IPS-15b (cell line): Measurements from ENCODE around the gene COG4.
A peak's percentile ranks its signal among the peaks of the same experiment; 100 is the strongest.

Experiments
- H3K27me3 ChIP-seq: one replicate; pipeline ENCODE4 v1.6.1; 2013; ENCODE audit warnings: low read length; ENCODE audit not compliant: control insufficient read depth, insufficient read depth
- H3K36me3 ChIP-seq: one replicate; pipeline ENCODE4 v1.6.1; 2013; ENCODE audit warnings: low read length; ENCODE audit not compliant: control insufficient read depth, insufficient read depth
- H3K4me1 ChIP-seq: one replicate; pipeline ENCODE4 v1.6.1; 2013; ENCODE audit warnings: mild to moderate bottlenecking, low read length; ENCODE audit not compliant: control insufficient read depth, insufficient read depth
- H3K4me3 ChIP-seq: one replicate; pipeline ENCODE4 v1.5.1; 2013; ENCODE audit warnings: low read depth, low read length
- H3K9ac ChIP-seq: one replicate; pipeline ENCODE4 v1.6.1; 2013; ENCODE audit warnings: low read depth, mild to moderate bottlenecking, low read length
- H3K9me3 ChIP-seq: one replicate; pipeline ENCODE4 v1.6.1; 2013; ENCODE audit warnings: mild to moderate bottlenecking, low read length; ENCODE audit not compliant: control insufficient read depth, insufficient read depth

Gene COG4

GRCh38 chr16:70523076-70523742 lies at the start of gene COG4:
Gene COG4 (minus strand): TSS chr16:70523554. CDS start chr16:70523543, 11 bp downstream.
- Histone ChIP-seq H3K4me1 (peaks cover 5% of the 10 kb centered on the region), H3K4me3 (peak within 1 kb of the TSS; percentile 82), H3K27me3 (no peaks in the 10 kb centered on the region), H3K9ac (peak within 1 kb of the TSS; percentile 100), H3K9me3 (no peaks in the 10 kb centered on the region), H3K36me3 (peaks cover 10% of the 10 kb centered on the region)

- H3K36me3 ChIP-seq = peaks cover 63% of the 10 kb centered on the region
- H3K4me1 ChIP-seq = no peaks in the 10 kb centered on the region
- no peaks in the 10 kb centered on the region for H3K9me3 ChIP-seq
- H3K4me3 ChIP-seq = no peak overlapping the region
- no peaks in the 10 kb centered on the region for H3K27me3 ChIP-seq
- H3K9ac ChIP-seq = no peak overlapping the region
Observed at GRCh38 chr16:70572926-70573270, 49.5 kb upstream of the COG4 start.

- no peaks in the 10 kb centered on the region for H3K4me1 ChIP-seq
- no peak overlapping the region for H3K4me3 ChIP-seq
- H3K36me3 ChIP-seq = peaks cover 64% of the 10 kb centered on the region
- no peaks in the 10 kb centered on the region for H3K9me3 ChIP-seq
- no peak overlapping the region for H3K9ac ChIP-seq
- H3K27me3 ChIP-seq = no peaks in the 10 kb centered on the region
Observed at GRCh38 chr16:70572050-70572925, 48.9 kb upstream of the COG4 start.

- no peak overlapping the region for H3K9ac ChIP-seq
- H3K36me3 ChIP-seq = peaks cover 71% of the 10 kb centered on the region
- no peaks in the 10 kb centered on the region for H3K9me3 ChIP-seq
- H3K4me1 ChIP-seq = no peaks in the 10 kb centered on the region
- no peak overlapping the region for H3K4me3 ChIP-seq
- no peaks in the 10 kb centered on the region for H3K27me3 ChIP-seq
Observed at GRCh38 chr16:70571623-70572022, 48.3 kb upstream of the COG4 start.

- Histone ChIP-seq H3K36me3 (peaks cover 76% of the 10 kb centered on the region), H3K4me3 (no peak overlapping the region), H3K27me3 (no peaks in the 10 kb centered on the region), H3K9ac (no peak overlapping the region), H3K9me3 (no peaks in the 10 kb centered on the region), H3K4me1 (no peaks in the 10 kb centered on the region)
Observed at GRCh38 chr16:70570967-70571570, 47.7 kb upstream of the COG4 start.

- H3K9ac ChIP-seq = no peak overlapping the region
- no peak overlapping the region for H3K4me3 ChIP-seq
- H3K9me3 ChIP-seq = no peaks in the 10 kb centered on the region
- H3K4me1 ChIP-seq = no peaks in the 10 kb centered on the region
- no peaks in the 10 kb centered on the region for H3K27me3 ChIP-seq
- H3K36me3 ChIP-seq = peaks cover 82% of the 10 kb centered on the region
Observed at GRCh38 chr16:70569752-70570151, 46.4 kb upstream of the COG4 start.

- Histone ChIP-seq H3K4me3 (no peak overlapping the region), H3K9me3 (no peaks in the 10 kb centered on the region), H3K36me3 (peaks cover 90% of the 10 kb centered on the region), H3K4me1 (no peaks in the 10 kb centered on the region), H3K9ac (no peak overlapping the region), H3K27me3 (no peaks in the 10 kb centered on the region)
Observed at GRCh38 chr16:70568601-70569237, 45.4 kb upstream of the COG4 start.

GRCh38 chr16:70565053-70565452 lies 41.7 kb upstream of the COG4 start:
- Histone ChIP-seq H3K9me3 (no peaks in the 10 kb centered on the region), H3K9ac (no peak overlapping the region), H3K4me3 (no peak overlapping the region), H3K27me3 (no peaks in the 10 kb centered on the region), H3K4me1 (no peaks in the 10 kb centered on the region), H3K36me3 (peaks cover 82% of the 10 kb centered on the region)

- Histone ChIP-seq H3K27me3 (no peaks in the 10 kb centered on the region), H3K9ac (no peak overlapping the region)
Observed at GRCh38 chr16:70563636-70564035, 40.3 kb upstream of the COG4 start.

GRCh38 chr16:70561623-70562022 lies 38.3 kb upstream of the COG4 start:
- H3K9ac ChIP-seq = no peak overlapping the region
- no peaks in the 10 kb centered on the region for H3K27me3 ChIP-seq
- H3K4me3 ChIP-seq = no peak overlapping the region
- no peaks in the 10 kb centered on the region for H3K4me1 ChIP-seq
- H3K9me3 ChIP-seq = no peaks in the 10 kb centered on the region
- peaks cover 74% of the 10 kb centered on the region for H3K36me3 ChIP-seq

More at GRCh38 chr16:70563636-70564035, 40.3 kb upstream of the COG4 start:
- Histone ChIP-seq H3K9me3 (no peaks in the 10 kb centered on the region), H3K4me1 (no peaks in the 10 kb centered on the region), H3K4me3 (no peak overlapping the region), H3K36me3 (peaks cover 72% of the 10 kb centered on the region)

GRCh38 chr16:70556063-70556462 lies 32.7 kb upstream of the COG4 start:
- Histone ChIP-seq H3K4me1 (no peaks in the 10 kb centered on the region), H3K9ac (no peak overlapping the region), H3K4me3 (no peak overlapping the region), H3K27me3 (no peaks in the 10 kb centered on the region), H3K9me3 (no peaks in the 10 kb centered on the region), H3K36me3 (peaks cover 59% of the 10 kb centered on the region)
